IMR-90 (cell line): ENCODE measurements around the gene GUCY2F. TPM values are rescaled to one million over a fixed set of nuclear protein-coding genes. Genes with fewer than 3 reads are reported as not detected.

Experiments
- ATAC-seq: fragments of 200-7000 bp; cut with Tn5 transposase; 2 replicates; pipeline ENCODE4 v1.9.1; 2020; ENCODE audit warnings: low read depth, mild to moderate bottlenecking, moderate library complexity
- BruUV-seq: library from RNA; stranded (reverse); fragments of 400-500 nt; replicated peaks from 2 replicates; lab custom pipeline; 2021; lab: Mats Ljungman, UMichigan
- CTCF ChIA-PET: fragments of 300-600 bp; formaldehyde crosslinking; extraction: SDS; loops from one replicate; lab custom pipeline; 2021; ENCODE audit warnings: antibody characterized with exemption; lab: Yijun Ruan, JAX
- POLR2A ChIA-PET: fragments of 300-600 bp; sonication (Branson Sonifier 250); formaldehyde crosslinking; loops from one replicate; lab custom pipeline; 2022; ENCODE audit warnings: antibody characterized with exemption; ENCODE audit not compliant: unreplicated experiment; lab: Charles Lee
- DNase-seq: peaks from one replicate; pipeline ENCODE4 v3.0.0; 2013
- H2AFZ ChIP-seq: replicated peaks from 2 replicates; pipeline ENCODE3; 2013; ENCODE audit warnings: low read length, mild to moderate bottlenecking; ENCODE audit not compliant: poor library complexity
- H2AK5ac ChIP-seq: 2 replicates; pipeline ENCODE4 v1.6.1; 2013; ENCODE audit warnings: low read depth, low read length, inconsistent platforms
- H2AK9ac ChIP-seq: replicated peaks from 2 replicates; pipeline ENCODE3; 2013; ENCODE audit warnings: mild to moderate bottlenecking, low read depth, low read length, moderate library complexity; ENCODE audit not compliant: poor library complexity
- H2BK120ac ChIP-seq: 2 replicates; pipeline ENCODE4 v1.6.1; 2013; ENCODE audit warnings: low read depth, low read length, inconsistent platforms
- H2BK15ac ChIP-seq: 3 replicates; pipeline ENCODE4 v1.6.1; 2013; ENCODE audit warnings: low read depth, low read length, inconsistent platforms
- H2BK20ac ChIP-seq: 2 replicates; pipeline ENCODE4 v1.6.1; 2013; ENCODE audit warnings: low read depth, mild to moderate bottlenecking, inconsistent platforms, low read length, moderate library complexity
- H2BK5ac ChIP-seq: 2 replicates; pipeline ENCODE4 v1.6.1; 2013; ENCODE audit warnings: mild to moderate bottlenecking, low read depth, low read length, inconsistent platforms; ENCODE audit not compliant: poor library complexity, severe bottlenecking
- H3K14ac ChIP-seq: replicated peaks from 2 replicates; pipeline ENCODE4 v1.6.1; 2013; ENCODE audit warnings: low read depth, low read length, inconsistent platforms
- H3K18ac ChIP-seq: 2 replicates; pipeline ENCODE4 v1.6.1; 2013; ENCODE audit warnings: low read depth, low read length, control low read depth
- H3K23ac ChIP-seq: 2 replicates; pipeline ENCODE4 v1.6.1; 2013; ENCODE audit warnings: low read depth, low read length, inconsistent platforms
- H3K27ac ChIP-seq: 2 replicates; pipeline ENCODE4 v1.5.1; 2013; ENCODE audit warnings: mild to moderate bottlenecking, control low read depth, low read length; ENCODE audit not compliant: insufficient read depth
- H3K27me3 ChIP-seq: 2 replicates; pipeline ENCODE4 v1.6.1; 2013; ENCODE audit warnings: low read length; ENCODE audit not compliant: control insufficient read depth, insufficient read depth
- H3K36me3 ChIP-seq: 2 replicates; pipeline ENCODE4 v1.6.1; 2013; ENCODE audit warnings: low read length, mixed read lengths; ENCODE audit not compliant: control insufficient read depth, insufficient read depth
- H3K4ac ChIP-seq: 2 replicates; pipeline ENCODE4 v1.6.1; 2013; ENCODE audit warnings: low read depth, low read length, inconsistent platforms
- H3K4me1 ChIP-seq: 2 replicates; pipeline ENCODE4 v1.6.1; 2013; ENCODE audit warnings: low read length, mixed read lengths; ENCODE audit not compliant: control insufficient read depth, insufficient read depth
- H3K4me2 ChIP-seq: 2 replicates; pipeline ENCODE4 v1.6.1; 2013; ENCODE audit warnings: low read depth, mild to moderate bottlenecking, control low read depth, low read length, moderate library complexity
- H3K4me3 ChIP-seq: 2 replicates; pipeline ENCODE4 v1.5.1; 2013; ENCODE audit warnings: low read depth, mild to moderate bottlenecking, control low read depth, low read length, moderate library complexity; ENCODE audit not compliant: insufficient read depth
- H3K56ac ChIP-seq: 2 replicates; pipeline ENCODE4 v1.6.1; 2013; ENCODE audit warnings: low read length, inconsistent platforms; ENCODE audit not compliant: insufficient read depth; ENCODE audit errors: extremely low read depth
- H3K79me1 ChIP-seq, 2 experiments: 2 replicates each; pipeline ENCODE4 v1.6.1; 2013; ENCODE audit warnings: low read length in 2 of 2, inconsistent platforms in 1 of 2, low read depth in 1 of 2
- H3K9ac ChIP-seq: 2 replicates; pipeline ENCODE4 v1.6.1; 2013; ENCODE audit warnings: low read depth, low read length, control low read depth
- H3K9me1 ChIP-seq: 2 replicates; pipeline ENCODE4 v1.6.1; 2013; ENCODE audit warnings: low read length, inconsistent platforms; ENCODE audit not compliant: insufficient read depth
- H3K9me3 ChIP-seq: 2 replicates; pipeline ENCODE4 v1.6.1; 2013; ENCODE audit warnings: low read length; ENCODE audit not compliant: control insufficient read depth, insufficient read depth
- H4K20me1 ChIP-seq: 2 replicates; pipeline ENCODE4 v1.6.1; 2013; ENCODE audit warnings: low read length, inconsistent platforms; ENCODE audit not compliant: insufficient read depth
- H4K5ac ChIP-seq: 2 replicates; pipeline ENCODE4 v1.6.1; 2013; ENCODE audit warnings: mild to moderate bottlenecking, low read depth, low read length, control low read depth
- H4K8ac ChIP-seq, 2 experiments: 2 replicates each; pipeline ENCODE4 v1.6.1; 2013; ENCODE audit warnings: low read depth in 2 of 2, low read length in 2 of 2, control low read depth in 1 of 2, inconsistent platforms in 1 of 2
- H4K91ac ChIP-seq: 2 replicates; pipeline ENCODE4 v1.6.1; 2013; ENCODE audit warnings: low read depth, low read length, inconsistent platforms; ENCODE audit not compliant: insufficient read depth
- BHLHE40 ChIP-seq: fragments of 150-350 bp; IDR thresholded peaks from 2 replicates; pipeline ENCODE4 v1.6.1; 2016; ENCODE audit warnings: mild to moderate bottlenecking, low read depth, low read length
- CEBPB ChIP-seq: IDR thresholded peaks from 2 replicates; pipeline ENCODE4 v1.6.1; 2012; ENCODE audit warnings: low read depth, low read length, improper control_type of control experiment
- CHD1 ChIP-seq: IDR thresholded peaks from 2 replicates; pipeline ENCODE4 v1.6.1; 2012; ENCODE audit warnings: low read depth, low read length, improper control_type of control experiment
- FOS ChIP-seq: fragments of 150-350 bp; IDR thresholded peaks from 2 replicates; pipeline ENCODE4 v1.6.1; 2016; ENCODE audit warnings: low read depth, low read length
- MAFK ChIP-seq: IDR thresholded peaks from 2 replicates; pipeline ENCODE4 v1.6.1; 2012; ENCODE audit warnings: low read depth, low read length, improper control_type of control experiment
- MAZ ChIP-seq: IDR thresholded peaks from 2 replicates; pipeline ENCODE4 v1.6.1; 2012; ENCODE audit warnings: low read depth, mild to moderate bottlenecking, low read length, improper control_type of control experiment, moderate library complexity, borderline replicate concordance
- MXI1 ChIP-seq: IDR thresholded peaks from 2 replicates; pipeline ENCODE4 v1.6.1; 2012; ENCODE audit warnings: low read depth, mild to moderate bottlenecking, low read length, moderate library complexity, borderline replicate concordance
- NFE2L2 ChIP-seq: fragments of 150-350 bp; IDR thresholded peaks from 2 replicates; pipeline ENCODE4 v1.6.1; 2016; ENCODE audit warnings: low read depth, mild to moderate bottlenecking, low read length
- RAD21 ChIP-seq: IDR thresholded peaks from 2 replicates; pipeline ENCODE4 v1.6.1; 2012; ENCODE audit warnings: low read length, improper control_type of control experiment
- RCOR1 ChIP-seq: IDR thresholded peaks from 2 replicates; pipeline ENCODE4 v1.6.1; 2012; ENCODE audit warnings: mild to moderate bottlenecking, low read length, improper control_type of control experiment; ENCODE audit not compliant: insufficient replicate concordance
- RFX5 ChIP-seq: IDR thresholded peaks from 2 replicates; pipeline ENCODE4 v1.8.0; 2012; ENCODE audit warnings: low read depth, mild to moderate bottlenecking, low read length, moderate library complexity
- SMC3 ChIP-seq: fragments of 150-350 bp; IDR thresholded peaks from 2 replicates; pipeline ENCODE4 v1.6.1; 2016; ENCODE audit warnings: low read depth, mild to moderate bottlenecking, antibody characterized with exemption, low read length, moderate library complexity
- WGBS, 2 experiments: methylation state at CpG; one replicate each; pipeline versions ENCODE4 v1.1.5 to v1.1.7; 2013; ENCODE audit warnings: missing lambda C conversion rate in 2 of 2; ENCODE audit not compliant: insufficient read length in 1 of 2; ENCODE audit errors: extremely low coverage in 2 of 2; 5-methylcytosine and 5-hydroxymethylcytosine counted together
- dilution Hi-C: fragments of 300-500 bp; cut with HindIII; formaldehyde crosslinking; loops from one replicate; pipeline ENCODE4 v1.14.3; 2018; ENCODE audit warnings: low sequenced_read_pairs; ENCODE audit not compliant: unreplicated experiment
- in situ Hi-C: fragments of 300-500 bp; cut with MboI; formaldehyde crosslinking; loops from 3 replicates; pipeline ENCODE4 v1.14.3; 2019; ENCODE audit warnings: low sequenced_read_pairs, inconsistent platforms, mixed read lengths
- intact Hi-C: fragments of 100-400 bp; cut with micrococcal nuclease; formaldehyde crosslinking; loops from 2 replicates; pipeline ENCODE4 v1.10.0; 2022
- polyA plus RNA-seq, 3 experiments: library from polyadenylated mRNA; depleted of rRNA; stranded (reverse); fragments of >200 nt; gene quantifications; 2 replicates each; pipeline ENCODE4 v1.2.3, GENCODE V29; 2012; ENCODE audit warnings: low replicate concordance in 1 of 3
- total RNA-seq: library from RNA; depleted of rRNA; stranded (reverse); fragments of >200 nt; gene quantifications from 2 replicates; pipeline ENCODE4 v1.2.3, GENCODE V29; 2012
- TF ChIP-seq, protein P1 (sequence below): fragments of 150-350 bp; IDR thresholded peaks from 2 replicates; pipeline ENCODE4 v1.6.1; 2017; ENCODE audit warnings: mild to moderate bottlenecking, antibody characterized with exemption, low read length, low read depth
- TF ChIP-seq, protein P2 (sequence below): fragments of 150-350 bp; IDR thresholded peaks from 2 replicates; pipeline ENCODE4 v1.6.1; 2016; ENCODE audit warnings: low read depth, mild to moderate bottlenecking, low read length, moderate library complexity, borderline replicate concordance
- TF ChIP-seq, protein P3 (sequence below): conservative IDR thresholded peaks from 2 replicates; pipeline ENCODE4 v1.5.1; 2012; ENCODE audit warnings: mild to moderate bottlenecking, low read depth, low read length, improper control_type of control experiment

GUCY2F gene
- total and polyA plus RNA-seq, 2 of the 4 experiments (the other 2 are of a cell fraction), result not detected

DNA sequence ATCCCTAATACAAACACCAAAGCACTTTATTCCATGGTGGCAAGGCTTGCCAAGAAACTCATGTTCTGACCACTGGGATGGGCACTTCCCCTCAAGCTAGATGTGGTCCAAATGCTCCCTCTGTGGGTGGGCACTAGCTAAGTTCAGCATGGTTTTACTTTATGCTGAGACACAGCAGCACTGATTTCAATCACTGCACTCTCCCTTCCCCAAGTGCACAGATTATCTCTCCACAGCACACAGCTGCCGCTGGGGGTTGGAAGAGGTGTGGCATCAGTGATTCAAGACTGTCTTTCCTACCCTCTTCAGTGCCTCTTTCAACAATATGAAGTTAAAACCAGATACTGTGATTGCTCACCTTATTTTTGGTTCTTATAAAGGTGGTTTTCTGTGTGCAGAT is 16.5 kb upstream of the GUCY2F start:
- no peak for DNase-seq
- no peaks in the 10 kb centered on the region for H3K4me1 ChIP-seq
- H2BK15ac ChIP-seq, result no peak overlapping the region
- H4K5ac ChIP-seq, result no peak overlapping the region
- no peak overlapping the region for H3K9ac ChIP-seq
- no peak overlapping the region for H2AK5ac ChIP-seq
- H3K4me2 ChIP-seq, result no peak overlapping the region
- dilution Hi-C loops (no loop called here), intact Hi-C loops (no loop called here), in situ Hi-C loops (loop anchor here (10.0 to 25.0 kb wide), 2 partner anchors 116 to 639 kb away; no protein-coding TSS in a partner anchor)
- no peak for ATAC-seq
- H3K9me3 ChIP-seq, result no peaks in the 10 kb centered on the region
- H4K91ac ChIP-seq, result no peak overlapping the region
- H3K36me3 ChIP-seq, result no peaks in the 10 kb centered on the region
- no CpG with 5 or more reads among the region's 1 CpG for WGBS, 2 experiments
- TF ChIP-seq, protein P1, sequence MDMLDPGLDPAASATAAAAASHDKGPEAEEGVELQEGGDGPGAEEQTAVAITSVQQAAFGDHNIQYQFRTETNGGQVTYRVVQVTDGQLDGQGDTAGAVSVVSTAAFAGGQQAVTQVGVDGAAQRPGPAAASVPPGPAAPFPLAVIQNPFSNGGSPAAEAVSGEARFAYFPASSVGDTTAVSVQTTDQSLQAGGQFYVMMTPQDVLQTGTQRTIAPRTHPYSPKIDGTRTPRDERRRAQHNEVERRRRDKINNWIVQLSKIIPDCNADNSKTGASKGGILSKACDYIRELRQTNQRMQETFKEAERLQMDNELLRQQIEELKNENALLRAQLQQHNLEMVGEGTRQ, result no peak
- no peak for TF ChIP-seq NFE2L2
- no peak for TF ChIP-seq SMC3
- TF ChIP-seq RAD21, result no peak
- no peak for TF ChIP-seq CEBPB
- TF ChIP-seq CHD1, result no peak
- no peak for TF ChIP-seq BHLHE40
- TF ChIP-seq FOS, result no peak
- no peak for TF ChIP-seq RFX5
- no peak for TF ChIP-seq MAZ
- TF ChIP-seq, protein P2, sequence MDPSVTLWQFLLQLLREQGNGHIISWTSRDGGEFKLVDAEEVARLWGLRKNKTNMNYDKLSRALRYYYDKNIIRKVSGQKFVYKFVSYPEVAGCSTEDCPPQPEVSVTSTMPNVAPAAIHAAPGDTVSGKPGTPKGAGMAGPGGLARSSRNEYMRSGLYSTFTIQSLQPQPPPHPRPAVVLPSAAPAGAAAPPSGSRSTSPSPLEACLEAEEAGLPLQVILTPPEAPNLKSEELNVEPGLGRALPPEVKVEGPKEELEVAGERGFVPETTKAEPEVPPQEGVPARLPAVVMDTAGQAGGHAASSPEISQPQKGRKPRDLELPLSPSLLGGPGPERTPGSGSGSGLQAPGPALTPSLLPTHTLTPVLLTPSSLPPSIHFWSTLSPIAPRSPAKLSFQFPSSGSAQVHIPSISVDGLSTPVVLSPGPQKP, result no peak
- TF ChIP-seq, protein P3, sequence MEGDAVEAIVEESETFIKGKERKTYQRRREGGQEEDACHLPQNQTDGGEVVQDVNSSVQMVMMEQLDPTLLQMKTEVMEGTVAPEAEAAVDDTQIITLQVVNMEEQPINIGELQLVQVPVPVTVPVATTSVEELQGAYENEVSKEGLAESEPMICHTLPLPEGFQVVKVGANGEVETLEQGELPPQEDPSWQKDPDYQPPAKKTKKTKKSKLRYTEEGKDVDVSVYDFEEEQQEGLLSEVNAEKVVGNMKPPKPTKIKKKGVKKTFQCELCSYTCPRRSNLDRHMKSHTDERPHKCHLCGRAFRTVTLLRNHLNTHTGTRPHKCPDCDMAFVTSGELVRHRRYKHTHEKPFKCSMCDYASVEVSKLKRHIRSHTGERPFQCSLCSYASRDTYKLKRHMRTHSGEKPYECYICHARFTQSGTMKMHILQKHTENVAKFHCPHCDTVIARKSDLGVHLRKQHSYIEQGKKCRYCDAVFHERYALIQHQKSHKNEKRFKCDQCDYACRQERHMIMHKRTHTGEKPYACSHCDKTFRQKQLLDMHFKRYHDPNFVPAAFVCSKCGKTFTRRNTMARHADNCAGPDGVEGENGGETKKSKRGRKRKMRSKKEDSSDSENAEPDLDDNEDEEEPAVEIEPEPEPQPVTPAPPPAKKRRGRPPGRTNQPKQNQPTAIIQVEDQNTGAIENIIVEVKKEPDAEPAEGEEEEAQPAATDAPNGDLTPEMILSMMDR, result no peak
- no peak for TF ChIP-seq MXI1
- no peak for TF ChIP-seq MAFK
- TF ChIP-seq RCOR1, result no peak
- H4K20me1 ChIP-seq, result no peaks in the 10 kb centered on the region
- no peak overlapping the region for H3K27ac ChIP-seq
- H3K14ac ChIP-seq, result no peak overlapping the region
- no peaks in the 10 kb centered on the region for H3K79me1 ChIP-seq
- H2BK5ac ChIP-seq, result no peak overlapping the region
- H2BK20ac ChIP-seq, result no peak overlapping the region
- peaks cover 18% of the 10 kb centered on the region for H3K27me3 ChIP-seq
- BruUV-seq, result no TSS peak
- ChIA-PET CTCF (interaction anchor here (0.6 kb wide), 2 partner anchors 9 to 355 kb away, joined by 3 read pairs; no protein-coding TSS in a partner anchor), POLR2A (no interaction called here)
- no peak overlapping the region for H2AFZ ChIP-seq
- H3K4me3 ChIP-seq, result no peak overlapping the region
- H2AK9ac ChIP-seq, result no peak overlapping the region
- no peak overlapping the region for H4K8ac ChIP-seq
- no peaks in the 10 kb centered on the region for H3K9me1 ChIP-seq
- H2BK120ac ChIP-seq, result no peak overlapping the region
- no peak overlapping the region for H3K18ac ChIP-seq
- no peak overlapping the region for H3K4ac ChIP-seq
- no peak overlapping the region for H3K56ac ChIP-seq
- no peak overlapping the region for H3K23ac ChIP-seq
